Uterus (tissue), 4 donors: ENCODE results near the gene KSR2. TPM values are rescaled to one million over a fixed set of nuclear protein-coding genes. Genes with fewer than 3 reads are reported as not detected.
"Not testable (repeated sequence)": the region's sequence is repeated elsewhere in the genome, so short reads cannot be mapped to it uniquely, and the experiment has no call there.

Experiments
- DNase-seq, 2 donors: peaks; one replicate each; pipeline ENCODE4 v3.0.0-alpha.2; 2019 to 2020
- H3K27ac ChIP-seq, 2 donors: fragments of 200-600 bp; sonication (generic); 1 replicate in 1 of 2; 2 replicates in 1 of 2; pipeline ENCODE4 v1.5.1; 2016 to 2018
- H3K27me3 ChIP-seq, 2 donors: fragments of 200-600 bp; sonication (generic); one replicate each; pipeline ENCODE4 v1.5.1; 2018 to 2019; ENCODE audit warnings: control low read depth in 1 of 2
- H3K36me3 ChIP-seq, 2 donors: fragments of 200-600 bp; sonication (generic); one replicate each; pipeline ENCODE4 v1.5.1; 2019; ENCODE audit warnings: control low read depth in 1 of 2
- H3K4me1 ChIP-seq, 2 donors: fragments of 200-600 bp; sonication (generic); one replicate each; pipeline ENCODE4 v1.5.1; 2018 to 2019; ENCODE audit warnings: control low read depth in 1 of 2
- H3K4me3 ChIP-seq, 2 donors: fragments of 200-600 bp; sonication (generic); 1 replicate in 1 of 2; 2 replicates in 1 of 2; pipeline ENCODE4 v1.5.1; 2018 to 2019; ENCODE audit warnings: mild to moderate bottlenecking in 1 of 2
- H3K9me3 ChIP-seq, 2 donors: fragments of 200-600 bp; sonication (generic); one replicate each; pipeline ENCODE4 v1.5.1; 2019; ENCODE audit warnings: control low read depth in 1 of 2
- CTCF ChIP-seq, 4 experiments: fragments of 200-600 bp in 2 of 4; fragments of 450-650 bp in 2 of 4; sonication (generic) in 2 of 4; IDR thresholded peaks; one replicate each; pipeline ENCODE4 v1.5.1; 2016 to 2019; ENCODE audit warnings: antibody characterized with exemption in 4 of 4, mild to moderate bottlenecking in 2 of 4, moderate library complexity in 1 of 4
- POLR2A ChIP-seq, 2 donors: fragments of 450-650 bp; IDR thresholded peaks; one replicate each; pipeline ENCODE4 v1.6.1; 2016; ENCODE audit warnings: antibody characterized with exemption in 2 of 2, mild to moderate bottlenecking in 1 of 2, moderate library complexity in 1 of 2
- intact Hi-C: fragments of 100-400 bp; cut with DNase I; formaldehyde crosslinking; loops from one replicate; pipeline ENCODE4 v1.15.1; 2023; ENCODE audit warnings: low total_unique reads
- total RNA-seq, 4 donors: library from RNA; depleted of rRNA in 3 of 4; stranded (reverse); fragments of >200 nt in 3 of 4; gene quantifications; one replicate each; pipeline versions ENCODE4 v1.1.0 to v1.2.4, GENCODE V29; 2014 to 2023
- donor health status: DM: yes; HTN: yes; CAD: no.

The KSR2 gene
- total RNA-seq, 4 donors from 2014 or later, result 0.03 to 0.28 TPM; not detected in 2

DNA sequence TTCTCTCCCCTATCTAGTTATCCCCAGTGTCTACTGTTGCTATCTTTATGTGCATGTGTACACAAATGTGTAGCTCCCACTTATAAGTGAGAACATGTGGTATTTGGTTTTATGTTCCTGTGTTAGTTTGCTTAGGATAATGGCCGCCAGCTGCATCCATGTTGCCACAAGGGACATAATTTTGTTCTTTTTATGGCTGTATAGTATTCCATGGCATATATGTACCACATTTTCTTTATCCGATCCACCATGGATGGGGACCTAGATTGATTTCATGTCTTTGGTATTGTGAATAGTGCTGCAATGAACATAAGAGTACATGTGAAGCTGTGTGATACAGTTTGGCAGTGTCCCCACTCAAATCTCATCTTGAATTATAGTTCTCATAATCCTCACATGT, 218.1 kb downstream of the KSR2 start:
- no peak overlapping the region for H3K27ac ChIP-seq
- intact Hi-C loops, result no loop called here
- H3K36me3 ChIP-seq, result no peaks in the 10 kb centered on the region
- H3K4me1 ChIP-seq, result no peaks in the 10 kb centered on the region
- no peak overlapping the region for H3K4me3 ChIP-seq
- no peaks in the 10 kb centered on the region for H3K9me3 ChIP-seq
- TF ChIP-seq CTCF (IDR thresholded peaks at IDR 0.05) (no peak), POLR2A (IDR thresholded peaks at IDR 0.05) (no peak)
- no peak for DNase-seq
- no peaks in the 10 kb centered on the region for H3K27me3 ChIP-seq

DNA sequence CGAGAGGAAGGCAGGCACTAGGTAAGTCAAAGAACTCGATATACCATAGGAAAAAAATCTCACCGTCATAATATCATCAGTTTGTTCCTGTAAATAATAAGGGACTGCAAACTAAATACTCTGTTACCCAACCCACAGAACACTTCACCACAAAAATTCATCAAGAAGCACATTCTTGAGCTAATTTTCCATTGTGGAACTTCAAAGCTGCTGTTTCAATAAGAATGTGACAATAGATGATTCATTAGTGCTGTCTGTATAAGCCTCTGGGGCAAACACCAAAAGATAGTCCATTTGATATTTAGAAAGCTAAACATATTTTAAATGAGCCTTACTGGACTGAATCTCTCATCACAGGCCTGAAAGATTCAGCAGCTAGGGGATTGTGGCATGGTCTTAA, 219.4 kb downstream of the KSR2 start:
- intact Hi-C loops, result no loop called here
- H3K9me3 ChIP-seq, result no peaks in the 10 kb centered on the region
- H3K27me3 ChIP-seq, result no peaks in the 10 kb centered on the region
- TF ChIP-seq POLR2A (IDR thresholded peaks at IDR 0.05) (no peak), CTCF (IDR thresholded peaks at IDR 0.05) (no peak)
- DNase-seq, result no peak
- no peak overlapping the region for H3K27ac ChIP-seq
- no peaks in the 10 kb centered on the region for H3K36me3 ChIP-seq
- no peak overlapping the region for H3K4me3 ChIP-seq
- no peaks in the 10 kb centered on the region for H3K4me1 ChIP-seq

- H3K27me3 ChIP-seq, H3K27ac ChIP-seq, DNase-seq, H3K36me3 ChIP-seq, H3K9me3 ChIP-seq, H3K4me3 ChIP-seq, intact Hi-C loops, H3K4me1 ChIP-seq: not testable (repeated sequence)
Measured at GRCh38 chr12:117746358-117746757, 222.4 kb downstream of the KSR2 start.

GRCh38 chr12:117744418-117744817, 224.4 kb downstream of the KSR2 start:
- TF ChIP-seq CTCF (IDR thresholded peaks at IDR 0.05), result no peak
- TF ChIP-seq POLR2A (IDR thresholded peaks at IDR 0.05), result no peak
- Histone ChIP-seq H3K36me3 (no peaks in the 10 kb centered on the region), H3K27ac (no peak overlapping the region), H3K9me3 (no peaks in the 10 kb centered on the region), H3K4me3 (no peak overlapping the region), H3K27me3 (no peaks in the 10 kb centered on the region), H3K4me1 (no peaks in the 10 kb centered on the region)
- intact Hi-C loops, result no loop called here
- DNase-seq, result no peak

GRCh38 chr12:117743761-117744160, 225.0 kb downstream of the KSR2 start:
- TF ChIP-seq POLR2A (IDR thresholded peaks at IDR 0.05), result no peak
- no peak for TF ChIP-seq CTCF (IDR thresholded peaks at IDR 0.05)
- no peak overlapping the region for H3K27ac ChIP-seq
- intact Hi-C loops, result no loop called here

DNA sequence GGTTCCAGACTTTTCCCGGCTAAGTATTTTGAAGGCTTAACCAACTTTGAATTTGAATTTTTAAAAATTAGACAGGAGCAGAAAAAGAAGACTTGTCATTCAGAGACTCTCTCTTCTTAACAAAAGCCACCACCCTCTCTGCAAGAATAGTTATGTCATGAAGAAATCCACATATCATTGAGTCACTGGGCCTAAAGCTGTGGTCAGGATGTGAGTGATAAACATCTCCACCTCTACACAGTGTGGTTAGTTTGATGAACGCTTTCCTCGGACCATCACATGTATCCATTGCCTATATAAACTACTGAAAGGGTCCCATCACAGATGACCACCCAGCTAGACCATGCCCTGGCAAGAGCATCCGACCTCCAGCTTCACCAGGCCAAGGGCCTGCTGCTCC, 226.1 kb downstream of the KSR2 start:
- Histone ChIP-seq H3K4me1 (no peaks in the 10 kb centered on the region), H3K27ac (no peak overlapping the region), H3K4me3 (no peak overlapping the region), H3K9me3 (no peaks in the 10 kb centered on the region), H3K36me3 (no peaks in the 10 kb centered on the region), H3K27me3 (no peaks in the 10 kb centered on the region)
- no peak for TF ChIP-seq CTCF (IDR thresholded peaks at IDR 0.05)
- no peak for TF ChIP-seq POLR2A (IDR thresholded peaks at IDR 0.05)
- DNase-seq, result no peak
- intact Hi-C loops, result no loop called here

More at GRCh38 chr12:117743761-117744160, 225.0 kb downstream of the KSR2 start:
- no peaks in the 10 kb centered on the region for H3K36me3 ChIP-seq
- no peaks in the 10 kb centered on the region for H3K9me3 ChIP-seq
- no peak overlapping the region for H3K4me3 ChIP-seq
- DNase-seq, result no peak
- H3K27me3 ChIP-seq, result no peaks in the 10 kb centered on the region
- no peaks in the 10 kb centered on the region for H3K4me1 ChIP-seq
